HL-60/S4 treated with retinoic acid at 250 ng/mL for 4 days and 3 days (cell line): ENCODE results near the gene FBXL14.
"Not testable (repeated sequence)": the region's sequence is repeated elsewhere in the genome, so short reads cannot be mapped to it uniquely, and the experiment has no call there.

Experiments
- in situ Hi-C: fragments of 300-500 bp; cut with MboI; formaldehyde crosslinking; loops from 2 replicates; pipeline ENCODE4 v1.7.0; 2022; ENCODE audit warnings: low sequenced_read_pairs

Gene FBXL14

DNA sequence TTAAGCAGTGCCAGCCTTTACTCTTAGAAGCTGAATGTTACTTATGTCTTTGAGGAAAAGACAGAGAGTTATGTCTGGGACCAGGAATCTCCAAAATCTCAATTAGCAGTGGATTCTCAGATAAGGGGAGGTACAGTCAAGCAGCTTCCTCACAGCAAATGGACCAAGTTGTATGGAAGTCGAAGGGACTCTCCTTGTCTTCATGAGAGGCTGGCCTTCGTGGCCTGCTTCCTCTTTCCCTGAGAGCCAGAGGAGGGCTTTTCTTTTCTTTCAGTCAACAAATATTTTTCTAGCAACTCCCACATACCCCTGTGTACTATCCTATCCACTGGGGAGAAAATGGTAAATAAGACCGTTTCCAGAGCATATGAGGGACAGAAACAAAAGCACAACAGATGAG lies 28.0 kb upstream of the FBXL14 start:
- in situ Hi-C loops: no loop called here

DNA sequence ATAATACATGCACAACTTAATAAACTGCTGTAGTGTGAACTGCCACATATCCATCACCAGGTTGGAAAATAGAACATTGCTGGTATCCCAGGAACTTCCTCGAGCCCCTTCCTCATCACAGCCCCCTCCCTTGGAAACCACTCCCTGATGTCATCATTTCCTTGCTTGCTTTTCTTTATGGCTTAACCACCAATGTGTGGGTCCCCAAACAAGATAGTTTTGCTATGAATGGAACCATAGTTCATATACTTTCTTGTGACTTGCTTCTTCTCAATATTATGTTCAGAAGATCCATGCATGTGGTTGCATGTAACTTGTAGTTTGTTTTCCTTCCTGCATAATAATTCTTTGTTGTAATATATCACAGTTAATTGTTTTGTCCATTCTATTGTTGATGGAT lies 25.7 kb upstream of the FBXL14 start:
- in situ Hi-C loops: no loop called here

GRCh38 chr12:1619587-1619986 lies 25.2 kb upstream of the FBXL14 start:
- in situ Hi-C loops: no loop called here

DNA sequence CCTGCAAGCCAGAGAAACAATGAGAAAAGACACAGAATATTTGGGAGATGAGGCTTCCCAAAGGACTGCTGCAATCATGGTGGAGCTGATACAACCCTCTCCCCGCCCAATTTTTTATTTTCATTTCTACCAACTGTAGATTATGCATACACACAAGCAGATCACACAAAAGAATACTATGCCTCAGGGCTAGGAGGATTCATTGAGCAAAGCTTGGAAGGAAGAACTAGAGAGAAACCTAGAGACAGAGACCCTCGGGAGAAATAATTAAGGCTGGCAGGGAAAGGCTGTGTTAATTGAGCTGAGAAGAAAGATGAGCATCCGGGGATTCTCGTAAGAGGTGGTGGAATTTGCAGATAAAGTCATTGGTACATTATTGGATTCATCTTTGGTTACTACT lies 24.8 kb upstream of the FBXL14 start:
- in situ Hi-C loops: no loop called here

DNA sequence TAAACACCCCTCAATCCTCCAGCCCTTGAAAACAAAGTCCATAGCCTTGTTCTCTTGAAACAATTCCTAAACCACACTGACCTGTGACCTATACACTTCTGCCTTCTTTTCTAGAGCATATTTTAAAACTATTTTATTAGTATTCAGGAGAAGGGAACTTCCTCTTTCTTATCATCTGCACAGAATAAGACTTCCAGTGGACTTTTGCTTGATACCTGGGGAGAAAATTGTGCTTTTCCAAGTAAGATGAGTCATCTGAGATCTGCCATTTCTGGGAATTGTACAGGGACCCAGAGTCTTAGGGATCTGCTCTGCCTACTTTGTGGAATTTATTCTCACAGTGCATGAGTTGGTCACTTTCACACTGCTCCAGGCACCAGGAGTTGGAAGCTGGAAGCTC lies 24.1 kb upstream of the FBXL14 start:
- in situ Hi-C loops: no loop called here

- in situ Hi-C loops: no loop called here
Observed at GRCh38 chr12:1616233-1617066, 22.1 kb upstream of the FBXL14 start.

GRCh38 chr12:1614360-1614759 lies 20.0 kb upstream of the FBXL14 start:
- in situ Hi-C loops: no loop called here

- in situ Hi-C loops: no loop called here
Observed at GRCh38 chr12:1613860-1614259, 19.5 kb upstream of the FBXL14 start.

DNA sequence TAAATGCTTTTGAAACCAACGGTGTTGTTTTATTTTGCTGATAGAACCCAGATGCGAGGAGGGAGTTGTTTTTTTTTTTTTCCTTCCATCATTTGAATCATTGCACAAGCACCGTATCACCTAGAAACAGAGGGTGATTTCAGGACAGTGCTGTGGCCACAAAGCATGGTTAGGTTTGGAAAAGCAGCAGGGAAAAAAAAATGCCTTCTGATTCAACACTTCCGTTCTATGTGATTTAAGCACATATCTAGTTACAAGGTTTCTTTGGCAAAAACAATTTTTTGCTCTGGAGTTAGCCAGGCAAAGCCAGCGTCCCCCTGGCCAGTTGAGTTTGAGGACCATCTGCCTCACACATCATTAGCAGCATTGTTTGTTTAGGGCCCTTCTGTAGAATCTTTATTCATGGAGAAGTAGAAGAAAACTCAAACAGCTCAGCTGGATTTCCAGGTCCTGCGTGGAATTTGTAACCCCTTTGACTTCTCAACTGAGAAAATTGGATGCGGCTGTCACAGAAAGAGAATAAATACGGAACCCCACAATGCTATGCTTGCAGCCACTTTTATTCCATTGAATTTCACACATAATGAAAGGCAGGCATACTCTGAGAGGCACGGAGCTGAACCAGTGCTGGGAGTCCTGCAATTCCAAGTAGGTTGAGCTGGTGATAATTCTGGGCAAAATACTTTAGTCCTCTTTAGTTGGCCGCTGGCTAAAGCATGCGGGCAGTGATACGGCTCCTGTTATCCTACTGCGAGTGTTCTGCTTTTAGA lies 17.6 kb upstream of the FBXL14 start:
- in situ Hi-C loops: no loop called here

DNA sequence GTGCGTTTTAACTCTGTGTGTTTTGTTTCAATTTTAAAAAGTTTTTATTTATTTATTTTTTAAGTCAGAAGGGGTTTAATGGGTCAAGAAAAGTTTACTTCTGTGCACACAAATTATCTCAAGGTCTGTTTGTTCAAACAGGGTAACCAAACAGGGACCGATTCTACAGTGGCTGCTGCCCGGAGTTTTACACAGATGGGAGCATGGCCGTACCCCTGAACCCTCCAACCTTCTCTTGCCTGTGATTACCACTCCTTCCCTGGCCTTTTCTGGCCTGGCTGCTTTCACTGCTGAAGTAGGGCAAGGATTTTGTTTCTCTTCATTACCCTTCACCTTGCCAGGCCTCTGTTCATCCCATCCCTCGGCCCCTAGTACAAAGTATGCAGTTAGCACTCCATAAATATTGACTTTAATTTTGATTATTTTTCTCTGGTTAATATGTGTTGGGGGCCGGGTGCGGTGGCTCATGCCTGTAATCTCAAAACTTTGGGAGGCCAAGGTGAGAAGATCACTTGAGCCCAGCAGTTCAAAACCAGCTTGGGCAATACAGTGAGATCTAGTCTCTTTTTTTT lies 15.8 kb upstream of the FBXL14 start:
- in situ Hi-C loops: no loop called here

DNA sequence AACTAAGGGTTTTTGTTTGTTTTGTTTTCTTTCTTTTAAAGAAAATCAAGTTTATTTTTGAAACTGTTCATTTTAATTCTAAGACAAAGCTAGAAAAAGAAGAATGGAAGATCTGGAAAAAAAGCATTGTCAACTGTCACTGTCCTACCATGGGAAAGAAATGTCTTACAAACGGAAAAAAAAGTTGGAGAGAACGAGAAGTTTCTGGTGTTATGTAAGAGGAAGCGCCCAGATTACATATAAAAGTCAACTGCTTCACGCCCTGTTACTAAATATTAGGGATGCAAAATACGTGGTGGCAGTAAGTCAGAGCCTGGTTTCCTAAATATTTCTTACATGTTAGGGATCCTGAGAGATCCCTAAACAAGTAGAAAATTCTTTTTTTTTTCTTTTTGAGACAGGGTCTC lies 14.3 kb upstream of the FBXL14 start:
- in situ Hi-C loops: no loop called here

DNA sequence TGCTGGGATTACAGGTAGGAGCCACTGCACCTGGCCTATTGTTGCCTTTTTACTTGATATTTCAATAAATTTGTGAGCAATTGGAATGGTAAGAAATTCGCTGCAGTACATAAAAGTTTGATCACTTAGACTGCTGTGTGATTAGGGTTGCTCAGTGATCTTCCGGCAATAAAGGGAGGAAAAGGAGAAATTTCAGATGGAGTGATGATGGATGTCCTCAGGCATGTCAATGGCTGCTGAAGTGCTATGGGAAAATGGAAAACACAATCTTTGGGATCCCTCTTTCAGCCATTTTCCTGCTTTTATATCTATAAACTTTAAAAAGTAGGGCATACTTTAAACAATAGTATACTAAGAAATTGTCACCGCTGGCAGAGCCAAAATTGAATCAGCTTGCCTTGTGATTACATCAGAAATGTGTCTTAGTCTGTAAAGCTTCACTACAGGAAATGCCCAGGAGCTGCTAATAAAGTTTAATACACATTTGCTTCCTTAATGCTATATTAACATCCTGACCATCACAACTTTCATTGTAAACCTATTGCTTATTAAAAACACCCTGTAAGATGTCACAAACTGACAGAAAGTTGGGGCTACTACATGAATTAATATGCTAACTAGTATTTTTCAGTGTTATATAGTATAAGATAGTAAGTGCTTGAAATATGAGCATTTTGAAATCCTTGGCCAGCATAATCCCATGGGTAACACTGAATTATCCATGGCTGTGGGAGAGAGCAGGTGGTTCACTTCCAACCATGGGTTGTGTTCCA lies 13.7 kb upstream of the FBXL14 start:
- in situ Hi-C loops: no loop called here

DNA sequence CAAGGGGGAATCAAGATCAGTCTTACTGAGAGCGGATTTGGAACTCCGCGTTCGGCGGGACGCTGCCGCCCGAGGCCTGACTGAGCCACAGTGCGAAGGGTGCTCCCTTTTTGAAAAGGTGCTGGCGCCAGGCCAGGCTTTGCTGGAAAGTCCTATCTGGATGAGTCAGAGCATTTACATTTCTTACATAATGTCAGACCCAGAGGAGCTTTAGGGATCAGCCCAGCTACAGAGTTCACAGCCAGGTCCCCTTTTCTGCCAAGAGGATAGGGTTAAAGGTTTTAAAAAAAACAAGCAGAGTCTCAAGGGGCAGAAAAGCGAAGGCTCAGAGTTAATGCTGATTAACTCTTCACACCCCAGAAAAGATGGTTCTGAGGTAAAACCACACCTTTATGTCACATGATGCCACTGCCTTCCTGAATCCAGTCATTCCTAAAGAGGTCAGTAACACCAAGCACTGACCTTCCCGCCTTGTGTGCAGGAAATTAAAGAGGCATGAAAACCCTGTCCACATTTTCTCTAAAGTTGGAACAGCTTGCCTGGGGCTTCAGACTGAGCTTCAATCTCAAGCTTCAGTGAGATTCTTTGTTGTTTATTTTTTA lies 11.7 kb upstream of the FBXL14 start:
- in situ Hi-C loops: no loop called here

DNA sequence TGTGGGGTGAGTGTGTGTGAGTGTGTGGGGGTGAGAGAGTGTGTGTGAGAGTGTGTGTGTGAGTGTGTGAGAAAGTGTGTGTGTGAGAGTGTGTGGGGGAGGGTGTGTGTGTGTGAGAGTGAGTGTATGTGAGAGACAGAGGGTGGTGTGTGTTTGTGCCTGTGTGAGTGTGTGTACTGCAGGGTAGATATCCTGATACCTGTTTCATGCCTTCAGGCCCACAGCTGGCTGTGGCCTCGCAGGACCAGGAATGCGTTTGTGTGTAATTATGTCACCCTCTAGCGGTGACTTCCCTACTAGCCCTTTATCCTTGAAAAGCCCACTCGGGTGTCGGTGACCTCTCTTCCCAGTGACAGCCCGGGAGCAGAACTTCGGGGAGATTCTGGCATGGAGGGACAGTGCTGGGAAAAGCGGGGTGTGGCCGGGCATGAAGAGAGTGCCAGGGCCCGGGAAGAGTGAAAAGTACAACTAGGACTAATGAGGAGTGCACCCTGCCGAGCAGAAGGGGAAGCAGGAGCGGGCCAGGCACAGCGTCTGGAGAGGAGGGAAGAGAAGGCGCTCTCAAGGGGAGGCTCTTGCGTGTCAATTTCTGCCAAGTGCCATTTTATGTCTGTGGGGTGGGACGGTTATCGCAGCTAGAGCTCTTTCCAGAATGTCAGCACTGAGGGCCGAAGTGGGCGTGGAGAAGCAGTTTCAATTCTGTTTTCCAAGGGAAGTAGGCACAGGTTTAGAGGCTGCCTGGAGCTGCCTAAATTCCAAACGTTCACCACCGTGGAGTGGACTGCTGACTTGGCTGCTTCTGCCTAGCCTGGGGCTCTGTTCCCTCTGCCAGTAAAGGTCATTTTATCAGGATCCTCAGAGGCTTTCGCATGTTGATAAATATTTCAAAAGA lies 11.0 kb upstream of the FBXL14 start:
- in situ Hi-C loops: no loop called here

GRCh38 chr12:1604464-1604863 lies 10.1 kb upstream of the FBXL14 start:
- in situ Hi-C loops: no loop called here

DNA sequence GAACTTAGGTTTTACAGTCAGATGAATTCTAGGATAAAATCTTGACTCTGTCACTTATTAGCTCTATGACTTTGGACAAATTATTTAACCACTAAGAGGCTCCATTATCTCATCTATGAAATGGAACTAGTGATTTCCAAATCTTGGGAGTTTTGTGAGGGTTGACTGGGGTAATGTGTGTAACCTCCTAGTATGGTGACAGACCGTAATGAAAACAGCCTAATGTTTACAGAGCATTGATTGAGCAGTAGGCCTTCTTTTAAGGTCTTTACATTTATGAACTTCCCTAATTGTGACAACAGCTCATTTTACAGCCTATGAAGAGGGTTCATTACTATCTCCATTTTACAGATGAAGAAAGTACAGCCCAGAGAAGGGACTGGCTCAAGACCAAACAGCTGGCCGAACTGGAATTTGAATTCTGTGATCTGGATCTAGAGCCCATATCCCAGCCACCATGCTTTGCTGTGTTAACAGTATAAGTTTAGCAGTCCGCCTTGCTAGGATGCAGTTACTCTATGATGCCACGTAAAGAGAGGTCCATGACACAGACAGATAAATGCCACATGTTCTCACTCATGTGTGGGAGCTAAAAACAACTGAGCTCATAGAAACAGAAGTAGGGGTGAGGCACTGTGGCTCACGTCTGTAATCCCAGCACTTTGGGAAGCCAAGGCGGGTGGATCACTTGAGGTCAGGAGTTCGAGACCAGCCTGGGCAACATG lies 9.1 kb upstream of the FBXL14 start:
- in situ Hi-C loops: no loop called here

DNA sequence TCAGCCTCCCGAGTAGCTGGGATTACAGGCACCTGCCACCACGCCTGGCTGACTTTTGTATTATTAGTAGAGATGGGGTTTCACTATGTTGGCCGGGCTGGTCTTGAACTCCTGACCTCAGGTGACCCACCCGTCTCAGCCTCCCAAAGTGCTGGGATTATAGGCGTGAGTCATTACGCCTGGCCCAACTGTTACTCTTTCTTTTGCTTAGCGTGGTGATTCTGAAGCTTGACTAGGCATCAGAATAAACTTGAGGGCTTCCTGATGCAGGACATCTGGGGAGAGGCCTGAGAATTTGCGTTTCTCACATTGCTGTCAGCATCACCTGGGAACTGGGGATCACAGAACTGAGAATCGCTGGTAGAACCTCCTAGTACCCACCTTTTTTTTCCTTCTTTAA lies 8.3 kb upstream of the FBXL14 start:
- in situ Hi-C loops: not testable (repeated sequence)

DNA sequence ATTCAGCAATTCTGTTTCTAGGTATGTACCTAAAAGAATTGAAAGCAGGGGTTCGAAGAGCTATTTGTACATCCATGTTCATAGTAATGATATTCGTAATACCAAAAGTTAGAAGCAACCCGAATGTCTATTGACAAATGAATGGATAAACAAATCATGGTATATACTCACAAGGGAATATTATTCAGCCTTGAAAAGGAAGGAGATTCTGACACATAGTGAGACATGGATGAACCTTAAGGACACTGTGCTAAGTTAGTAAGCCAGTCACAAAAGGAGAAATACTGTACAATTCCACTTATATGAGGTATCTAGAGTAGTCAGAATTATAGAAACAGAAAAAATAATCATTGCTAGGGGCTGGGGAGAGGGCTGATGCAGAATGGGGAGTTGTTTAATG lies 4.4 kb upstream of the FBXL14 start:
- in situ Hi-C loops: loop anchor here (25.0 kb wide), 1 partner anchor 786 kb away; no protein-coding TSS in a partner anchor
